GM18868 (cell line): ENCODE data around the gene KLRF2.

Experiments
- ATAC-seq: cut with Tn5 transposase; IDR thresholded peaks from one replicate; pipeline ENCODE4 v1.9.1; 2021; ENCODE audit warnings: mild to moderate bottlenecking, moderate library complexity; ENCODE audit not compliant: unreplicated experiment

Gene KLRF2

GRCh38 chr12:9933958-9934357 lies 52.7 kb downstream of the KLRF2 start:
- ATAC-seq, result no peak

DNA sequence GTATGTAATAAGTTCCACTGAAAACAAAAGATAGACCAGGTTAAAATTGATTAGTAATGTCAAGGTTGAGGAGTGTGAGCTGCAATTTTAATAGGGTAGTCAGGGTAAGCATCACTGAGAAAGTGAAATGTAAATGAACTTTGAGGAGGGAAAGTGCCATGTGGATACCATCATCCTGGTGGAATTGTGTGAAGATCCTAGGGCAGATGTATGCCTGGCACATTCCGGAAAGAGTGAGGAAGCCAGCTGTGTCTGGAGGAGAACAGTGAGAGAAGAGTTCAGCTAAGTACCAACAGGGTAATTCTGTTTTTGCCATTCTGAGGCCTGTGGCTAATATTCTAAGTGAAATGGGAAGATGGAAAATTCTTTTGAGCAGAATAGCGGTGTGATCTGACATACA lies 53.7 kb downstream of the KLRF2 start:
- no peak for ATAC-seq

DNA sequence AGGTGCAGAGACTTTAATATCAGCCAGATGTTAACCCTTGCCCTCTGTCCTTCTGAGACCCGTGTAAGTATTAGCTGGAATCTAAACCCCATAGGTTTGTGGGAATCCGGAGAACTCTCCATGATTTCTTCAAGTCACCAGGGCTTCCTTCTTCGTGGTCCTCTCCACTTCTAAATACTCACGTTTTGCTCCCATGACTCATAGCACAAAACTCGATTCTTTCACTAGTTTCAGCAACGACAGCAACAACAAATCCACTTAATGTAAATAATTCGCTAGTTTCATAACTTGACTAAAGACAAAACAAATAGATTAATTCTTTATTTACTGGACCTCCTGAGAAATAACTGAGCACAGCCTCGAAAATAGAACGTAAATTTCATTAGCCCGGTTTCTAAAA lies 55.3 kb downstream of the KLRF2 start:
- ATAC-seq, result no peak

- no peak for ATAC-seq
These were observed 59.1 kb downstream of the KLRF2 start for GRCh38 chr12:9940375-9940774.

GRCh38 chr12:9941838-9942237 lies 60.5 kb downstream of the KLRF2 start:
- no peak for ATAC-seq

DNA sequence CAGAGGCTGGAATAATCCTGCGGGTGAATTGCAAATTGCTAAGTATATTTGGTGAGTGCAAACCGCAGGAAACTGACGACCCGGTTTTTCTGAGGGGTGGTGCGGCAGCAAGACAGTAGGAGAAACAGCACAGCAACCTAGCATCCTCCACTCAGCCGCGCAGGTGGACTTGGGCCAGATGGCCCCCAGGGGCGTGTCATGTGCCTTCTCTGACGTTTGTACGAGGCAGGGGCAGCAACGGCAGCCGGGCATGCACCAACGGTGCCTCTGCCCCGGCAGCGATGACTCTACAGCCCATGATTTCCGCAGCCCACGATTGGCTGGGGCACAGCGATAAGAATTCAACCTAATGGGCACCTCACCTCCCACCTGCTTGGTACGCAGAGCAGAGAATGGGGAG lies 62.0 kb downstream of the KLRF2 start:
- no peak for ATAC-seq

DNA sequence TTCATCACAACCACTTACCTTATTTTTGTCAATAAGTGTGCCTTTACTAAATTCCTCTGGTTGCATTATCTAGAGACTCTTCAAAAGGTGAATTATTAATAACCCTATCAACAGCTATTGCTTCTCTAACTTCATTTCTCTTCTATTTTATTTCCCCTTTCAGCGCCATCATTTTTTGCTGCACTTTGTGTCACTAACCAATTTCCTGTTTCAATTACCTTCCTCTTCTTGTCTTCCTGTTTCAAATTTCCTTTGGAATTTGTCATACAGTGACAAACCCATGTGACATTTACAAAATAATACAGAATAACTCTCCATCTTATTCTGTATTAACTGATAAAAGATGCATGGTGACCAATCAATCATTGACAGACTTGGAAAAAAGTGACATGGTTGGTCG lies 63.1 kb downstream of the KLRF2 start:
- no peak for ATAC-seq
